Adipocyte (in vitro differentiated cells): ENCODE measurements around the gene CSKMT.
A peak's percentile ranks its signal among the peaks of the same experiment; 100 is the strongest.
"Not testable (repeated sequence)": the region's sequence is repeated elsewhere in the genome, so short reads cannot be mapped to it uniquely, and the experiment has no call there.

Experiments used
- DNase-seq: peaks from one replicate; pipeline ENCODE4 v3.0.0-alpha.2; 2015; ENCODE audit warnings: low read depth
- H3K27me3 ChIP-seq: replicated peaks from 2 replicates; pipeline ENCODE4 v1.7.0; 2013; ENCODE audit warnings: mild to moderate bottlenecking, low read length, moderate library complexity; ENCODE audit not compliant: control insufficient read depth, insufficient read depth
- H3K36me3 ChIP-seq: 2 replicates; pipeline ENCODE4 v1.7.0; 2013; ENCODE audit warnings: low read length, mild to moderate bottlenecking, moderate library complexity; ENCODE audit not compliant: control insufficient read depth, insufficient read depth, severe bottlenecking
- H3K4me1 ChIP-seq: 2 replicates; pipeline ENCODE4 v1.7.0; 2013; ENCODE audit warnings: mild to moderate bottlenecking, low read length, moderate library complexity; ENCODE audit not compliant: control insufficient read depth, insufficient read depth
- H3K4me3 ChIP-seq: 2 replicates; pipeline ENCODE4 v1.7.0; 2013; ENCODE audit warnings: mild to moderate bottlenecking, low read length, moderate library complexity
- H3K9ac ChIP-seq: 2 replicates; pipeline ENCODE4 v1.7.0; 2013; ENCODE audit warnings: mild to moderate bottlenecking, low read length, moderate library complexity
- H3K9me3 ChIP-seq: 2 replicates; pipeline ENCODE4 v1.7.0; 2013; ENCODE audit warnings: mild to moderate bottlenecking, low read length, moderate library complexity; ENCODE audit not compliant: control insufficient read depth

Gene CSKMT, protein sequence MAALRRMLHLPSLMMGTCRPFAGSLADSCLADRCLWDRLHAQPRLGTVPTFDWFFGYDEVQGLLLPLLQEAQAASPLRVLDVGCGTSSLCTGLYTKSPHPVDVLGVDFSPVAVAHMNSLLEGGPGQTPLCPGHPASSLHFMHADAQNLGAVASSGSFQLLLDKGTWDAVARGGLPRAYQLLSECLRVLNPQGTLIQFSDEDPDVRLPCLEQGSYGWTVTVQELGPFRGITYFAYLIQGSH

DNA sequence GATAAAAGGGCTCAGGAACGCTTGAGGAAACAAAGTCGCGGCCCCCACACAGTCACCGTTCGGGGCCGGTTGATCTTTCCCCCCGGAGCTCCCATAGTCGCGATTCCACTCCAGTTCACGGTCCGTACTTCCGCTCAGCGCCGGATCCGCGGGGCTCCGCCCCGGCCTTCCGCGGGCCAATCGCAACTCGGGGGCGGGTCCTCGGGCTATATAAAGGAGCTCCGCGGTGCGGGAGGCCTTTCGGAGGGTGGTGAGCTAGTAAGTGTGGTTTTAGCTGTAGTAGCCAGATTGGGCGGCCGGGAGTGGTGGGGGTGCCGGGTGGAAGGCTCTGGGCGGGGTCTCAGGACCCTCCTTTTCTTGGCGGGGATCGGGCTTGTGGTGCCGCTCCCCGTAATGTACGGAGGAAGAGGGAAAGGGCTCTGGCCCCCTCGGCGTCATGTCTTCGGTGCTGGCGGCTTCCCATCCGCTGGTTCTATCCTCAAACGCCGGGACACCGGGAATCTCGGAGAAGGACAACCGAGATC, at the start of gene CSKMT, which contains the start of gene C11orf98:
CSKMT (plus strand) TSS at position 238 of the 524 bp plus-strand sequence. CDS start 568 bp downstream, outside the sequence.
C11orf98 (minus strand) TSS at position 136 of the 524 bp plus-strand sequence; CDS start at position 95, 41 bp downstream.
- peaks cover 24% of the 10 kb centered on the region for H3K4me1 ChIP-seq
- peak; percentile 97 for DNase-seq
- H3K9me3 ChIP-seq, result no peaks in the 10 kb centered on the region
- H3K27me3 ChIP-seq, result no peaks in the 10 kb centered on the region
- H3K36me3 ChIP-seq, result peaks cover 42% of the 10 kb centered on the region
- H3K9ac ChIP-seq, result peak within 1 kb of the TSS; percentile 94
- peak within 1 kb of the TSS; percentile 98 for H3K4me3 ChIP-seq

DNA sequence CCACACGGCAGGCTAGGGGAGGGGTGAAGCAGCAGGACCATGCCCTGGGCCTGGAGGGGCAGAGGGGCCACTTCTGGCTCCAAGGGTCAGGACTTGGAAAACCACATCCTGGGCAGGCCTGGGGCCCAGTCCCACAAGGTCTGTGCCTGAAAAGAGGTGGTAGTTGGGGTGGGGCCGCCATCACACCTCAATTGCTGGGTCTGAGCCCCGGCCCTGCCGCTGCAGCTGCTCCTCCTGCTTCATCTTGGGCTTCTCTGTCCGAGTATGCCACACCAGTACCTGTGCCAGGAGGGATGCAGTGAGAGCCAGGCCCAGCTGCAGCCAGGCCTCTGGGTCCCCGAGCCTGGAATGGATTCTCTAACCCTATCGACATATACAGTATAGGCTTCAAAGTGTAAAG, 49.6 kb upstream of the CSKMT start:
- Histone ChIP-seq H3K27me3 (no peaks in the 10 kb centered on the region), H3K4me3 (no peak overlapping the region), H3K9me3 (no peaks in the 10 kb centered on the region), H3K4me1 (peaks cover 18% of the 10 kb centered on the region), H3K9ac (no peak overlapping the region), H3K36me3 (peaks cover 18% of the 10 kb centered on the region)
- DNase-seq, result no peak

DNA sequence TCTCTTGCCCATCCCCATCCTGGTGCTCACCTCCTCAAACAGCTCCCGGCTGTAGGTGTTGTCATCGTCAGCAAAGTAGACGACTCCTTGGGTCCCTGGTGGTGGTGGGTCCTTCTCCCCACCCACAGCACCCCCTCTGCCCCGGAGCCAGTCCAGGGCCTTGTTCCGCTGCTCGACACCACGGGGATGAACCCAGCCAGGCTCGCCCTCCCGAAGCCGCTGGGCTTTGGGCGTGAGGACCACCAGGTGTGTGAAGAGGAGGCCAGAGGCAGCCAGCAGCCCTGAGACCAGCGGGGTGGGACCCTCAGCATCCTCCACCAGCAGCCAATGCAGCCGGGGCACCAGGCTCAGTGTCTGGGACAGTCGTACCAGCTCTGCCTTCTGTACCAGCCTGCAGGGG, 48.2 kb upstream of the CSKMT start:
- Histone ChIP-seq H3K36me3 (peaks cover 12% of the 10 kb centered on the region), H3K4me1 (peaks cover 18% of the 10 kb centered on the region)
- H3K9ac ChIP-seq, DNase-seq, H3K27me3 ChIP-seq, H3K9me3 ChIP-seq, H3K4me3 ChIP-seq: not testable (repeated sequence)

DNA sequence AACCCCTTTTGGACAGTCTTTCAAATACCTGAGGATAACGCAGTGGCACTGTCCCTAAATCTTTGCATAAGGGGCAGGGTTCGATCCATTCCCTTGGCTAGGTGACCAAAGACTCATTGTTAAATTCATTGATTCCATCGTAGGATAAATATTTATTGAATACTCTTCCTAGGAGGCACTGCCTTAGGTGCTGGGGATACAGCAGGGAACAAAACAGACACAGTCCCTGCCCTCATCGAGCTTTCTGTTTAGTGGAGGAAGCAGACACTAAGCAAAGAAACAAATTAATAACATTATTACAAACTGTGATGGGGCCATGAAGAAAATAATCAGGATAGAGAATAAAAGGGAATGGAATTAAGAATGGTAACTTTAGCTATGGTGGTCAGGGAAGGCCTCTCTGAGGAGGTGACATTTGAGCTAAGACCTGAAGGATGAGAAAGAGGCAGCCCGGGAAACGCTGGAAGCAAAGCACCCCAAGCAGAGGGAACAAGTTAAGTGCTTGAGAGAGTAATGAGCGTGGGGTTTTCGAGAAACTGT, 44.0 kb upstream of the CSKMT start:
- Histone ChIP-seq H3K27me3 (no peaks in the 10 kb centered on the region), H3K4me1 (peaks cover 22% of the 10 kb centered on the region), H3K4me3 (peak overlapping the region; percentile 93), H3K36me3 (peaks cover 19% of the 10 kb centered on the region), H3K9me3 (no peaks in the 10 kb centered on the region), H3K9ac (peak overlapping the region; percentile 97)
- DNase-seq, result no peak

DNA sequence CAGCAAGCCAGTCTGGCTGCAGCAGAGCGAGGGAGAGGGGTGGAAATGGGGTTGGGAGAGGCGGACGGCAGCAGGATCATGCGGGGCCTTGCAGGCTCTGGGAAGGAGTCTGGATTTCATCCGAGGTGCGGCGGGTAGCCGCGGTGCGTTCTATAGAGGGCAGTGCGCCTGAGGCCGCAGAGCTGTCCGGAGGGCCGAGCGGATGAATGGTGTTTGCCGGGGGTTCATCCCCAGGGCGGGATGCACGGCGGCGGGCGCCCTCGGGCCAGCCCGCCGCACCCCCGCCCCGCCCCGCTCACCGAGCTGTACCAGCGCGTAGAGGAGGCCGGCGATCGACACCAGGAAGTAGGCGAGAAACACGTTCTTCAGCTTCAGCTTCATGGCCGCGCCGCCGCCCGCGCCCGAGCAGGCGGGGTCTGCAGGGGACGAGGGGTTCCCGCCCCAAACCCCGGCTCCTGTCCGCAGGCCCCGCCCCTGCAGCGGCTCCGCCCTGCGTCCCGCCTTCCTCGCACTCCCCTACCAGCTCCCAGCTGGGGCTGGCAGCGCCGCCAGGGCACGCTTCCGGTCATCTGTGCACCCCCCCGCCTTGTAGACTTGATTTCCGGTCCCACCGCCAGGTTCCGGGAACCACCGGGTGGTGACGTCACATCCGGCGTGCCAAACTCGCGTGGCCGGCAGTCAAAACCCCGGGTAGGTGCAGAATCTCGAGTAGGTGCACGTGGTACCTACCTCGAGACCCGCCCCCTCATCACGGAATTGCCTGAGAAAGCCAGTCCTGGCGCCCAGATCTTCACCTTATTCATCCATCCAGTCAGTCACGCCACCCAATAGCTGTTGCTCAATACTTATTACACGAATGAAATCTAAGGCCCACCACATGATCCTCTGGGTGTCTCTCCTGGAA, 43.3 kb upstream of the CSKMT start, which contains the start of gene B3GAT3:
B3GAT3 (minus strand) TSS at position 420 of the 904 bp plus-strand sequence; CDS start at position 381, 39 bp downstream.
- peak within 1 kb of the TSS; percentile 97 for H3K9ac ChIP-seq
- no peaks in the 10 kb centered on the region for H3K27me3 ChIP-seq
- DNase-seq, result peak; percentile 99
- H3K9me3 ChIP-seq, result no peaks in the 10 kb centered on the region
- H3K4me3 ChIP-seq, result peak within 1 kb of the TSS; percentile 93
- H3K4me1 ChIP-seq, result peaks cover 22% of the 10 kb centered on the region
- H3K36me3 ChIP-seq, result peaks cover 22% of the 10 kb centered on the region

DNA sequence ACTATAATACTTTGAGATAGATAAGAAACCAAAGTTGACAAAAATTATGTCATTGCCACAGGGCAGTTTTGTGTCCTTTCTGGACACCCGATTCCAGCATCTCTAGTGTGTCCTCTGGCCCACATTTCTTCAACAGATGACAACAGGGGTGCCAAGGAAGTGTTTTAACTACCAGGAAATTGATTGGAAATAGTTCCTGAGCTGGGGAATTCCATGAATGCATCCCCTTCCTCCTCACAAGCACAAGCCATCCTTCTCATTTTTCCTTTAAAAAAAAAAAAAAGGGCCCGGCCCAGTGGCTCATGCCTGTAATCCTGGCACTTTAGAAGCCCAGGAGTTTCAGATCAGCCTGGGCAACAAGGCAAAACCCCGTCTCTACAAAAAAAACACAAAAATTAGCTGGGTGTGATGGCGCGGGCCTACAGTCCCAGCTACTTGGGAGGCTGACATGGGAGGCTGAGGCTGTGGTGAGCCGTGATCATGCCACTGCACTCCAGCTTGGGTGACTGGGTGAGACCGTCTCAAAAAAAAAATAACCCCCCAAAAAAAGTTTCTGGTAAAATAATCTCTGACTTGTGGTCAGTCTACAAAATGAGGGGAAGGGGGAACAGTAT, 42.5 kb upstream of the CSKMT start:
- Histone ChIP-seq H3K4me3 (peak overlapping the region; percentile 93), H3K27me3 (no peaks in the 10 kb centered on the region), H3K36me3 (peaks cover 27% of the 10 kb centered on the region), H3K9me3 (no peaks in the 10 kb centered on the region), H3K9ac (peak overlapping the region; percentile 97), H3K4me1 (peaks cover 22% of the 10 kb centered on the region)
- no peak for DNase-seq

DNA sequence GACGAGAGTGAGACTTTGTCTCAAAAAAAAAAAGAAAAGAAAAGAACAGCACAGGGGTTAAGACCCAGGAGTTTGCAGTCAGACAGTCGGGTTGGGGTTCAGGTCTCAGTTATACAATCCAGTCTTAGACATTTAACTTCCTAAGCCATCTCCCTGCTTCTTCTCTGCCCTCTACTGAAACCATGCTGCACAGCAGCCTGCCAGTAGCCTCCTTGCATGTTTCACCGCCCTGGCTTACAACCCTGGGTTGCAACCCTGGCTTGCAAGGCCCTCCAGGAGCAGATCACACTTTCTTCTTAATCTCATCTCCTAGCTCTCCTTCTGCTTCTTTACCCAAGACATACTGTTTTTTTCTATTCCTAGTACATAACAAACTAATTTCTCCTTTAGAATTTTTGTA, 37.4 kb upstream of the CSKMT start:
- no peak overlapping the region for H3K9ac ChIP-seq
- no peaks in the 10 kb centered on the region for H3K9me3 ChIP-seq
- no peaks in the 10 kb centered on the region for H3K27me3 ChIP-seq
- H3K4me3 ChIP-seq, result no peak overlapping the region
- peaks cover 78% of the 10 kb centered on the region for H3K36me3 ChIP-seq
- peaks cover 1% of the 10 kb centered on the region for H3K4me1 ChIP-seq
- no peak for DNase-seq

DNA sequence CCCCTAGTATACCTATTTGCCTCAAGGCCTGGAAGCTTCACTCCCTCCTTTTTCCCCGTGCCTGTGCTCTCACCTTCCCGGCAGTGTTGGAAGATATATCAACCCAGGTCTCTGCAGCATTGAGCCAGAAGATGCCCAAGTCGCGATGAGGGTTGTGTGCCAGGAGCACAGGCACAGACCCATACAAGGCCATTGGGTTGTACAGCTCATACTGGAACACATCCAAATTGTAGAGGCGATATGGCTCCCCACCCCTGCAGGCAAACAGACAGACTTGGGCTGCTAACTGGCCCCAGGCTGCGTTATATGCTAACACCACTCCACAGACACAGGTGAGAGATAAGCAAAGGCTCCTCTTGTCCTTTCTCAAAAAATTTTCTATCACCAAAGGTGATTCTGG, 32.6 kb upstream of the CSKMT start:
- DNase-seq, result no peak
- no peaks in the 10 kb centered on the region for H3K9me3 ChIP-seq
- H3K9ac ChIP-seq, result no peak overlapping the region
- no peaks in the 10 kb centered on the region for H3K27me3 ChIP-seq
- H3K4me3 ChIP-seq, result no peak overlapping the region
- H3K4me1 ChIP-seq, result no peaks in the 10 kb centered on the region
- H3K36me3 ChIP-seq, result peaks cover 97% of the 10 kb centered on the region

DNA sequence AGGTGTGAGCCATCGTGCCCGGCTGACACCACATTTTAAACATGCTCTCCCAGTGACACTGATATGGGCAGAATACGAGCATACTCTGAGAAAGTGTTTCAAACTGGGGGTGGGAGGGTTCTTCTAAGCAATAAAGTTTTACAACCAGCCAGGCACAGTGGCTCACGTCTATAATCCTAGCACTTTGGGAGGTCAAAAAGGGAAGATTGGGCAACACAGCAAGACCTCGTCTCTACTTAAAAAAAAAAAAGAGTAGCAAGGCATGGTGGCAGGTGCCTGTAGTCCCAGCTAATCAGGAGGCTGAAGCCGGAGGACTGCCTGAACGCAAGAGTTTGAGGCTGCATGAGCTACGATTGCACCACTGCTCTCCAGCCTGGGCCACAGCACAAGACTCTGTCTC, 20.9 kb upstream of the CSKMT start:
- H3K36me3 ChIP-seq, result peaks cover 30% of the 10 kb centered on the region
- no peaks in the 10 kb centered on the region for H3K9me3 ChIP-seq
- H3K4me1 ChIP-seq, result peaks cover 30% of the 10 kb centered on the region
- no peaks in the 10 kb centered on the region for H3K27me3 ChIP-seq
- peak overlapping the region; percentile 99 for H3K9ac ChIP-seq
- no peak overlapping the region for H3K4me3 ChIP-seq
- DNase-seq, result no peak

DNA sequence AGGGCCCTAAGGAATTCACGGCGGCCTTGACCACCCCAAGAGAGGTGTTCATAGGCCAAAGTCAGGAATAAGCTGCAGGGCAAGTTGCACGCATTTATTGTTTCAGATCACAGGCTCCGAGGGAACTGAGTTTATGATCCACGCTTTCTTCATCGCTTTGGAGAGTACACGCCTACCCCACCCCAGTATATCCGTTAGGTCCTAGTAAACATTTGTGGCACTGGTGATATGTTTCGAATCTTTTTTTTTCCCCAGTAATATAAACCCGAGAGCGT, 19.5 kb upstream of the CSKMT start:
- Histone ChIP-seq H3K9me3 (no peaks in the 10 kb centered on the region), H3K4me1 (peaks cover 30% of the 10 kb centered on the region), H3K36me3 (peaks cover 31% of the 10 kb centered on the region), H3K27me3 (no peaks in the 10 kb centered on the region), H3K9ac (peak overlapping the region; percentile 99), H3K4me3 (peak overlapping the region; percentile 95)
- no peak for DNase-seq
